NB4 (cell line): ENCODE data around the gene PAX8.

ENCODE experiments used
- CTCF ChIP-seq: IDR thresholded peaks from one replicate; pipeline ENCODE4 v1.5.1; 2012; ENCODE audit warnings: low read depth, low read length
- MAX ChIP-seq: IDR thresholded peaks from 2 replicates; pipeline ENCODE4 v1.6.1; 2011; ENCODE audit warnings: low read depth, low read length
- MYC ChIP-seq: IDR thresholded peaks from 2 replicates; pipeline ENCODE4 v1.6.1; 2011; ENCODE audit warnings: low read depth, low read length
- POLR2A ChIP-seq: IDR thresholded peaks from 2 replicates; pipeline ENCODE4 v1.6.1; 2011; ENCODE audit warnings: mild to moderate bottlenecking; ENCODE audit not compliant: insufficient read length; ENCODE audit errors: extremely low read depth

GRCh38 chr2:113215056-113215455 is 63.7 kb downstream of the PAX8 start:
- TF ChIP-seq POLR2A: no peak
- TF ChIP-seq CTCF: no peak
- no peak for TF ChIP-seq MYC
- TF ChIP-seq MAX: no peak
